Subcutaneous abdominal adipose tissue (tissue), 5 donors: ENCODE results near the gene PDLIM5.

Experiments used
- H3K27ac ChIP-seq: one replicate; pipeline ENCODE4 v1.7.0; 2013; ENCODE audit warnings: low read depth, mild to moderate bottlenecking, inconsistent platforms, low read length, moderate library complexity
- H3K27me3 ChIP-seq, 5 donors: one replicate each; pipeline ENCODE4 v1.7.0; 2013; ENCODE audit warnings: low read length in 5 of 5, inconsistent platforms in 1 of 5; ENCODE audit not compliant: control insufficient read depth in 5 of 5, insufficient read depth in 4 of 5
- H3K36me3 ChIP-seq, 5 donors: one replicate each; pipeline ENCODE4 v1.7.0; 2013; ENCODE audit warnings: low read length in 5 of 5; ENCODE audit not compliant: control insufficient read depth in 5 of 5, insufficient read depth in 5 of 5
- H3K4me1 ChIP-seq, 5 donors: one replicate each; pipeline ENCODE4 v1.7.0; 2013; ENCODE audit warnings: low read length in 5 of 5, mild to moderate bottlenecking in 3 of 5, moderate library complexity in 1 of 5; ENCODE audit not compliant: control insufficient read depth in 5 of 5, insufficient read depth in 5 of 5
- H3K4me3 ChIP-seq, 5 donors: one replicate each; pipeline ENCODE4 v1.7.0; 2013; ENCODE audit warnings: low read length in 5 of 5, low read depth in 1 of 5
- H3K9ac ChIP-seq, 5 donors: one replicate each; pipeline ENCODE4 v1.7.0; 2013; ENCODE audit warnings: low read length in 5 of 5, mild to moderate bottlenecking in 4 of 5, moderate library complexity in 3 of 5
- H3K9me3 ChIP-seq, 5 donors: one replicate each; pipeline ENCODE4 v1.7.0; 2013; ENCODE audit warnings: low read length in 5 of 5; ENCODE audit not compliant: control insufficient read depth in 5 of 5
- donor health status: healthy.
- donor health status: healthy.
- donor health status: healthy.
- donor health status: healthy.
- donor health status: healthy.

The PDLIM5 gene

DNA sequence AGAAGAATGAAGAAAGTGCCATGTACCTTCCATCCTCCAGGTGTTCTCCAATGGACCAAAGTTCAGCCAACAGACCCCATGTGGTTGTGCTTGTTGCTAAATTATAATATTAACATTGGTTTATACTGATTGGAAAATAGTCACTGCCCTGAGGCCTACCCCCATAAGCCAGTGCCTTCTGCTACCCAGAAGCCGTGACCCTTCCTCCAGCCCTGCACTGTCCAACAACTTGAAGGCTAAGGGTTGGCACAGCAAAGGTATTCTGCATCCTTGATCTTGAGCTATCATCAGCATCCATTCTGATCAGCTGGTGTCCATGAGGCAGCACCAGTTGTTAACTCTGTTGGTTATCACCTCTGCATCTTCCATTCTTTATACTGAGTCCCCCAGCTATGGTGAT lies 239.8 kb downstream of the PDLIM5 start:
- Histone ChIP-seq H3K4me1 (no peaks in the 10 kb centered on the region), H3K4me3 (no peak overlapping the region), H3K27me3 (no peaks in the 10 kb centered on the region), H3K27ac (no peak overlapping the region), H3K9me3 (peaks cover 0 to 2% (median 0%) of the 10 kb centered on the region in 5 donors), H3K9ac (no peak overlapping the region), H3K36me3 (no peaks in the 10 kb centered on the region)

DNA sequence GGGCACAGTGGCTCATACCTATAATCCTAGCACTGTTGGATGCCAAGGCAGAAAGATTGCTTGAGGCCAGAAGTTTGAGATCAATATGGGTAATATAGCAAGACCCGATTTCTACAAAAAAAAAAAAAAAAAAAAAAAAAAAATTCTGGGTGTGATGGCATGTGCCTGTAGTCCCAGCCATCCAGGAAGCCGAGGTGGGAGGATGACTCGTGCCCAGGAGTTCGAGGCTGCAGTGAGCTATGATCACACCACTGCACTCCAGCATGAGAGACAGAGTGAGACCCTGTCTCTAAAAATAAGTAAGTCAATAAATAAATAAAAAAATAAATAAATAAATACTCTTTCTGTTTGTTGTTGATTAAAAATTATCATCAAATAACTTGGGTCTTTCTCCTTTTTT lies 243.6 kb downstream of the PDLIM5 start:
- Histone ChIP-seq H3K9ac (no peak overlapping the region), H3K36me3 (no peaks in the 10 kb centered on the region), H3K27ac (no peak overlapping the region), H3K4me3 (no peak overlapping the region), H3K9me3 (peaks cover 0 to 2% (median 0%) of the 10 kb centered on the region in 5 donors), H3K4me1 (no peaks in the 10 kb centered on the region), H3K27me3 (no peaks in the 10 kb centered on the region)

DNA sequence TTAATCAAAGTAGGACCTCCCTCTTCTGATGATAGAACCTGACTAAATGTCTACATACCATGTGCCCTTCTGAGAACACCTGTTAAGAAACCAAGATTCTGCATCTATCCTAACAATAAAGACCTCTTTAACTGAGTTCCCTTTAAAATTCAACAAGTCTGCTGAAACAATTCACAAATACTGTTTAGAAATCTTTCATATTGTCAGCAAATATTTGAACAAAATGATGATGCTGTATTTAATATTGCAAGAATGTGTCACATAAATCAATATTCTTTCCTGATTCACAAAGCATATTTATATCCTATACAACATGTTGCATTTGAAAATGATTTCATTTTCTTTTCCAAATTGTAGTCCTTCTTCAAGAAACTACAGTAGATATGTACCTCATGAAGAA lies 246.4 kb downstream of the PDLIM5 start:
- H3K9me3 ChIP-seq = peaks cover 0 to 2% (median 0%) of the 10 kb centered on the region in 5 donors
- no peaks in the 10 kb centered on the region for H3K27me3 ChIP-seq
- no peak overlapping the region for H3K27ac ChIP-seq
- no peaks in the 10 kb centered on the region for H3K4me1 ChIP-seq
- no peak overlapping the region for H3K4me3 ChIP-seq
- H3K36me3 ChIP-seq = no peaks in the 10 kb centered on the region
- no peak overlapping the region for H3K9ac ChIP-seq

DNA sequence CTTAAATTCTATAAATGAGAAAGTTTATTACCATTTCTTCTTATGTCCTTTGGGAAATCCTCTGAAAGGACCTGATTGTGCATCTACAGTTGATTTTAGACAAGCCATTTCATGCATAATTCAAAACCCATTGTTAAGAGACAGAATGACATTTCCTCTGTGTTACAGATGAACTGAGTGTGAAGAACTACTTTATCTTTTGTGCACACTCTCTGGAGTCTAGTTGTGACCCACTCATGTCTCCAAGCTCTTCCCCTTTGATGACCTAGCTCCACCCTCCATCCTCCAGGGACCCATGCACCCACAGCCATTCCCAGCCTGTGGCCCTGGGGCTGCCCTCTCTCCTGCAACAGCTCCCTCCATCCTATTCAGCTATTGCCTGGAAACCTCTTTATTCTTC lies 248.6 kb downstream of the PDLIM5 start:
- no peak overlapping the region for H3K4me3 ChIP-seq
- H3K9ac ChIP-seq = no peak overlapping the region
- no peaks in the 10 kb centered on the region for H3K27me3 ChIP-seq
- H3K36me3 ChIP-seq = no peaks in the 10 kb centered on the region
- no peaks in the 10 kb centered on the region for H3K9me3 ChIP-seq
- H3K27ac ChIP-seq = no peak overlapping the region
- H3K4me1 ChIP-seq = no peaks in the 10 kb centered on the region

DNA sequence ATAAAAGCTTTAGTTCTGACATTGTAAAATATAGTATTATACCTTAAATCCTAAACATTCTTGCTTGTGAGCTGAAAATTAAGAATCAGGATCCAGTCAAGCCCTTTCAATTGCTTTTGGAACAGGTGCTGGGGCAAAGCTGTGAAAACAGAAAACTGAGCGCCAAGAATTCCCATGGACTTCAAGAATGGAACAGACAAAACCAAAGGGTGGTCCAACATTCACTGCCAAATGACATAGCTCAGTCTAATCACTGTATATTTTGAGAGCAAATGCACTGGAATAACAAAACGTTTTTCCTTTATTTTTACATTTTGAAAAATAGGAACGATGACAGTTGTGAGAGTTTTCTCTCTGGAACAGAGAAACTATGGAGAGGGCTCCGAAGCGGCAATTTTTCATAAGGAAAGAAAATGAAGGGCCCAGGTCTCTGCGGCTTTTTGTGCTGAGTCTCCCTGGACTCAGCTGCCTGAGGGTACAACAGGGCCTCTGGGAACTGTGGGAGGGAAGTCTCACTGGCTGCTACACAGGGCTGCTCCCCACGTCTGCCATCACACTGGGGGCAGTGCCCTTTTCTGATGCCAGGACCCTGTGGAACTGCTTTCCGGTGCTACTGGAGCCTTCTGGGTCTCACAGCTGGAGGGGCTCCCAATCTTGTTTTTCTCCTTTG lies 250.0 kb downstream of the PDLIM5 start:
- Histone ChIP-seq H3K9me3 (no peaks in the 10 kb centered on the region), H3K27me3 (no peaks in the 10 kb centered on the region), H3K27ac (no peak overlapping the region), H3K36me3 (no peaks in the 10 kb centered on the region), H3K4me3 (no peak overlapping the region), H3K9ac (no peak overlapping the region), H3K4me1 (no peaks in the 10 kb centered on the region)

DNA sequence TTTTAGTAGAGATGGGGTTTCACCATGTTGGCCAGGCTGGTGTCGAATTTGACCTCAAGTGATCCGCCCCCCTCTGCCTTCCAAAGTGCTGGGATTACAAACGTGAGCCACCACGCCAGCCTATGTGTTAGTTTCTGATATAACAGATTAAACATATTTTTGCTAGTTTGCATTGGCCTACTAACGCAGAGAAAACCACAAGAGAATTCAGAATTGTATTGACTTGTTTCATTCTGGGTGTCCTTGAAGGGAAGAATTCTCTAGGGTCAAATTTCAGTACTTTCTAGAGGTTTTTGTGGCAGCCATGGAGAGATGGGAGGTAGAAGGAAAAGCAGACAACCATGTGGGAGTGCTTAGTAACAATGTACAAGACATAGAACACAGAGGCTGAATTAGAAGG lies 259.9 kb downstream of the PDLIM5 start:
- no peaks in the 10 kb centered on the region for H3K36me3 ChIP-seq
- H3K27ac ChIP-seq = no peak overlapping the region
- no peaks in the 10 kb centered on the region for H3K27me3 ChIP-seq
- peaks cover 0 to 2% (median 0%) of the 10 kb centered on the region in 5 donors for H3K9me3 ChIP-seq
- no peak overlapping the region for H3K4me3 ChIP-seq
- no peak overlapping the region for H3K9ac ChIP-seq
- H3K4me1 ChIP-seq = no peaks in the 10 kb centered on the region

DNA sequence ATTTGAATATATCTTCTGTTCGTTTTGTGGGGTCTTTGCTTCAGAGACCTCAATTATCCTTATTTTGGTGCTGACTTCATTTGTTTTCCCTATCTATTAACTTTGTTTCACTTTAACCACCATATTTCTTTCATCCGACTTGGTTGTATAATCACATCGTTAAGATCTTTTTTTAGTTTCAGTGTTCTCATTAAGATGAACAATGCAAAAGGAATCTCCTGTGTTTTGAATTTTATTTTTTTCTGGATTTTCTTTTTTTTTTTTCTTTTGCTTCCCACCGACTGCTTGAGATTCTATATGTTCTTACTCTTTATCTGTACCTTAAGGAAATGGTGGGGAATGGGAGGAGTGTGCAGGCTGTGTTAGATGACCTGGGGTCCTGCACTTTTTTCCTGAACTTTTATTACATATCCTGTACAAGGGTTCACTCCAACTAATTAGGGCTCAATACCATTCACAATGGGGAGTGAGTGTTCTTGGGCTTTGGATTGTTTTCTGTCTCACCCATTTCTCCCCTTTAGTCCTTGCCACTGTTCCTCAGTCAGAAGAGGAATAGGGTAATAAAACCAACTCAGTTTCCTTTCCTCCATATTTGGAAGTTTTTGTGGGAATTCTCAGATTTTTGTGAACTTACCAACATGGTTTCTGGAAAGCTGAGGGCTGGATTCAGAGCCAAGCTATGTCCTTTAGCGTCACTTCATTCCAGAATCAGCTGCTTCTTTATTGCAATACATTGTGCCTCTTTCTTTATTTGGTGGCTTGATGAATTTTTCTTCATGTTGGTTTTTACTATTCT lies 262.8 kb downstream of the PDLIM5 start:
- Histone ChIP-seq H3K27ac (no peak overlapping the region), H3K4me1 (no peaks in the 10 kb centered on the region), H3K9ac (no peak overlapping the region), H3K27me3 (no peaks in the 10 kb centered on the region), H3K9me3 (no peaks in the 10 kb centered on the region), H3K4me3 (no peak overlapping the region), H3K36me3 (no peaks in the 10 kb centered on the region)

DNA sequence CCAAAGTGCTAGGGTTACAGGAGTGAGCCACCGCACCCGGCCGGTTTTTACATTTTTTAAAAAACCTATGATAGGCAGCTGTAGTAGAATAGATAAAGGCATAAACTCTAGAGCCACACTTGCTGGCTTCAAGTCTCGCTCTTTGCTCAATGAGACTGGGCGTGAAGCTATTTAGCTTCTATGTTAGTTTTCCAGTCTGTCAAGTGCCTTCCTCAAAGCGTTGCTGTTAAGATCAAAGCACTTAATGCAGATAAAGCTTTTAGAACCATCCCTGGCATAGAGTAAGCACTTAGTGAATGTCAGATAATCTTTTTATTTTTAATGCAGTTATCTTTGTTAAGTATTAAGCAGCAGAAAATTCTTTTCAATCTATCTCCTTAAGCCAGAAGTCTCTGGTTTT lies 264.0 kb downstream of the PDLIM5 start:
- no peak overlapping the region for H3K9ac ChIP-seq
- no peaks in the 10 kb centered on the region for H3K9me3 ChIP-seq
- no peaks in the 10 kb centered on the region for H3K4me1 ChIP-seq
- H3K27ac ChIP-seq = no peak overlapping the region
- H3K36me3 ChIP-seq = no peaks in the 10 kb centered on the region
- H3K4me3 ChIP-seq = no peak overlapping the region
- H3K27me3 ChIP-seq = no peaks in the 10 kb centered on the region
